Cardiac muscle cell (in vitro differentiated cells and primary cell): ENCODE measurements around the gene CFAP54. TPM values are rescaled to one million over a fixed set of nuclear protein-coding genes. Genes with fewer than 3 reads are reported as not detected.

Experiments used
- DNase-seq, 2 donors: peaks; one replicate each; pipeline versions ENCODE4 v3.0.0 to v3.0.0-alpha.2; 2010 to 2017; ENCODE audit warnings: low read depth in 1 of 2, low spot score in 1 of 2
- H3K27ac ChIP-seq: fragments of 200-600 bp; sonication (generic); 2 replicates; pipeline ENCODE4 v1.5.1; 2016
- H3K27me3 ChIP-seq: fragments of 200-600 bp; sonication (generic); 2 replicates; pipeline ENCODE4 v1.6.0; 2016; ENCODE audit warnings: control low read depth
- H3K36me3 ChIP-seq: fragments of 200-600 bp; sonication (generic); 2 replicates; pipeline ENCODE4 v1.5.1; 2016; ENCODE audit warnings: control low read depth
- H3K4me1 ChIP-seq: fragments of 200-600 bp; sonication (generic); 2 replicates; pipeline ENCODE4 v1.8.1; 2017; ENCODE audit warnings: low read depth, mild to moderate bottlenecking, mixed run types
- H3K4me3 ChIP-seq: fragments of 200-600 bp; sonication (generic); 2 replicates; pipeline ENCODE4 v1.5.1; 2016; ENCODE audit warnings: mild to moderate bottlenecking
- H3K9me3 ChIP-seq: fragments of 200-600 bp; sonication (generic); 2 replicates; pipeline ENCODE4 v1.5.1; 2017; ENCODE audit warnings: low read depth, mild to moderate bottlenecking, control low read depth
- polyA plus RNA-seq: library from polyadenylated mRNA; unstranded; fragments of >200 nt; fragmentation: Nextera tagmentation; extraction: Ambion mirVana; gene quantifications from 2 replicates; pipeline ENCODE4 v1.2.1, GENCODE V29; 2016
- total RNA-seq: library from RNA; depleted of rRNA; stranded (reverse); fragments of >200 nt; gene quantifications from 2 replicates; pipeline ENCODE4 v1.2.3, GENCODE V29; 2016
- TF ChIP-seq, protein P1 (sequence below): IDR thresholded peaks from 2 replicates; pipeline ENCODE4 v1.5.1; 2012; ENCODE audit warnings: low read depth, mild to moderate bottlenecking, low read length

Gene CFAP54
- total and polyA plus RNA-seq, 2 experiments from 2014 or later: 0.86 to 2.0 TPM

DNA sequence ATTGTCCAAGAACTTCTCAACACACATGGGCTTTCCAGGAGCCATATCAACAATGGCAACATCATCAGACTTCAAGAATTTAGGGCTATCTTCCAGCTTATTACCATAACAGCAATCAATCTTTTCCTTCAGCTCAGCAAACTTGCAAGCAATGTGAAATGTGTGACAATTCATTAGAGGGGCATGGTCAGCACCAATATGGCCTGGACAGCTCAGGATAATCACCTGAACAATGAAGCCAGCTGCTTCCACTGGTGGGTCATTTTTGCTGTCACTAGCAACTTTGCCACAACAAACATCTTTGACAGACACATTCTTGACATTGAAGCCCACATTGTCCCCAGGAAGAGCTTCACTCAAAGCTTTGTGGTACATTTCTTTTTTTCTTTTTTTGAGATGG, 411.8 kb downstream of the CFAP54 start:
- Histone ChIP-seq H3K27me3 (no peaks in the 10 kb centered on the region), H3K36me3 (no peaks in the 10 kb centered on the region), H3K27ac (no peak overlapping the region), H3K9me3 (no peaks in the 10 kb centered on the region), H3K4me3 (no peak overlapping the region), H3K4me1 (no peaks in the 10 kb centered on the region)
- peak in 1 of 2 donors; percentile 20 for DNase-seq
- TF ChIP-seq, protein P1, sequence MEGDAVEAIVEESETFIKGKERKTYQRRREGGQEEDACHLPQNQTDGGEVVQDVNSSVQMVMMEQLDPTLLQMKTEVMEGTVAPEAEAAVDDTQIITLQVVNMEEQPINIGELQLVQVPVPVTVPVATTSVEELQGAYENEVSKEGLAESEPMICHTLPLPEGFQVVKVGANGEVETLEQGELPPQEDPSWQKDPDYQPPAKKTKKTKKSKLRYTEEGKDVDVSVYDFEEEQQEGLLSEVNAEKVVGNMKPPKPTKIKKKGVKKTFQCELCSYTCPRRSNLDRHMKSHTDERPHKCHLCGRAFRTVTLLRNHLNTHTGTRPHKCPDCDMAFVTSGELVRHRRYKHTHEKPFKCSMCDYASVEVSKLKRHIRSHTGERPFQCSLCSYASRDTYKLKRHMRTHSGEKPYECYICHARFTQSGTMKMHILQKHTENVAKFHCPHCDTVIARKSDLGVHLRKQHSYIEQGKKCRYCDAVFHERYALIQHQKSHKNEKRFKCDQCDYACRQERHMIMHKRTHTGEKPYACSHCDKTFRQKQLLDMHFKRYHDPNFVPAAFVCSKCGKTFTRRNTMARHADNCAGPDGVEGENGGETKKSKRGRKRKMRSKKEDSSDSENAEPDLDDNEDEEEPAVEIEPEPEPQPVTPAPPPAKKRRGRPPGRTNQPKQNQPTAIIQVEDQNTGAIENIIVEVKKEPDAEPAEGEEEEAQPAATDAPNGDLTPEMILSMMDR: no peak

DNA sequence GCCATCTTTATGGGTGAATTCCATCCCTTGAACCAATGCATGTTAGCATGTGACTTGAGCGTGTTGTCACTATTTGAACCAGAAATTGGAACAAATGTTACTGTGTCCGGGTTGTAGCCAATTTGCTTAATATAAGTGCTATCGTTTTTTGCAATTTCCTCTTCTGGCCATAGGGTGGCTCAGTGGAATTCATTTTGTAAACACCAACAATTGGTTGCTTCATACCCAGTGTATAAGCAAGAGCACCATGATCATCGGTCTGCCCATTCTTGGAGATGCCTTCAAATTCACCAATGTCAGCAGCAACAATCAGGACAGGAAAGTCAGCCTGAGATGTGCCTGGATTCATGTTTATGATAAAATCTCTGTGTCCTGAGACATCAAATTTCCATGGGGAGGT, 412.7 kb downstream of the CFAP54 start:
- TF ChIP-seq, protein P1: no peak
- no peak overlapping the region for H3K4me3 ChIP-seq
- no peaks in the 10 kb centered on the region for H3K36me3 ChIP-seq
- H3K4me1 ChIP-seq: no peaks in the 10 kb centered on the region
- H3K27me3 ChIP-seq: no peaks in the 10 kb centered on the region
- H3K9me3 ChIP-seq: no peaks in the 10 kb centered on the region
- DNase-seq: no peak
- H3K27ac ChIP-seq: no peak overlapping the region

- Histone ChIP-seq H3K4me3 (peak overlapping the region; percentile 50), H3K27ac (no peak overlapping the region), H3K4me1 (peaks cover 29% of the 10 kb centered on the region), H3K27me3 (no peaks in the 10 kb centered on the region), H3K9me3 (no peaks in the 10 kb centered on the region), H3K36me3 (no peaks in the 10 kb centered on the region)
- TF ChIP-seq, protein P1: no peak
- DNase-seq: no peak
Measured at GRCh38 chr12:96906498-96906848, 417.1 kb downstream of the CFAP54 start.

GRCh38 chr12:96906849-96907670, 417.7 kb downstream of the CFAP54 start, which contains the start of gene NEDD1:
TSS of gene NEDD1 (plus strand) at chr12:96907257. CDS start at chr12:96909760, 2,503 bp downstream.
- peak; percentile 82 to 91 for DNase-seq
- no peaks in the 10 kb centered on the region for H3K36me3 ChIP-seq
- TF ChIP-seq, protein P1: no peak
- peak within 1 kb of the TSS; percentile 50 for H3K4me3 ChIP-seq
- H3K27ac ChIP-seq: peak within 1 kb of the TSS; percentile 57
- no peaks in the 10 kb centered on the region for H3K9me3 ChIP-seq
- peaks cover 34% of the 10 kb centered on the region for H3K4me1 ChIP-seq
- H3K27me3 ChIP-seq: no peaks in the 10 kb centered on the region

- peak overlapping the region; percentile 57 for H3K27ac ChIP-seq
- H3K4me1 ChIP-seq: peaks cover 42% of the 10 kb centered on the region
- TF ChIP-seq, protein P1: no peak
- no peaks in the 10 kb centered on the region for H3K36me3 ChIP-seq
- peak overlapping the region; percentile 50 for H3K4me3 ChIP-seq
- H3K9me3 ChIP-seq: no peaks in the 10 kb centered on the region
- peak; percentile 29 to 49 for DNase-seq
- H3K27me3 ChIP-seq: no peaks in the 10 kb centered on the region
Measured at GRCh38 chr12:96907671-96908422, 418.5 kb downstream of the CFAP54 start.
